K562 (cell line): Measurements from ENCODE around the gene ZNF165. TPM values are rescaled to one million over a fixed set of nuclear protein-coding genes. Genes with fewer than 3 reads are reported as not detected.

Source experiments
- ATF4 ChIP-seq: fragments of 450-650 bp; formaldehyde crosslinking; IDR thresholded peaks from 2 replicates; pipeline ENCODE4 v1.4.0; 2022; ENCODE audit warnings: mild to moderate bottlenecking, moderate library complexity
- BRF1 ChIP-seq: IDR thresholded peaks from 3 replicates; pipeline ENCODE4 v1.6.1; 2011; ENCODE audit warnings: borderline replicate concordance, mild to moderate bottlenecking; ENCODE audit not compliant: insufficient read length; ENCODE audit errors: extremely low read depth
- CBX2 ChIP-seq: fragments of 200-600 bp; sonication (generic); IDR thresholded peaks from one replicate; pipeline ENCODE4 v1.6.1; 2012; ENCODE audit warnings: mild to moderate bottlenecking, low read length, inconsistent platforms; ENCODE audit not compliant: insufficient read depth, poor library complexity, severe bottlenecking
- CUX1 ChIP-seq: fragments of 200-800 bp; sonication (Bioruptor generic); IDR thresholded peaks from 2 replicates; pipeline ENCODE4 v1.6.1; 2016; ENCODE audit warnings: missing genetic modification characterization, missing compliant biosample characterization
- EP400 ChIP-seq: fragments of 450-650 bp; IDR thresholded peaks from 2 replicates; pipeline ENCODE4 v1.6.1; 2017; ENCODE audit warnings: antibody characterized with exemption, mild to moderate bottlenecking, moderate library complexity
- HDAC8 ChIP-seq: fragments of 450-650 bp; IDR thresholded peaks from 2 replicates; pipeline ENCODE4 v1.6.1; 2016; ENCODE audit warnings: mild to moderate bottlenecking, missing genetic modification characterization, moderate library complexity, missing compliant biosample characterization
- KLF13 ChIP-seq: fragments of 450-650 bp; IDR thresholded peaks from 2 replicates; pipeline ENCODE4 v1.6.1; 2016; ENCODE audit warnings: missing genetic modification characterization, low read depth, mild to moderate bottlenecking, missing compliant biosample characterization, moderate library complexity, borderline replicate concordance
- LARP7 ChIP-seq: fragments of 450-650 bp; IDR thresholded peaks from 2 replicates; pipeline ENCODE4 v1.6.1; 2016
- RAD51 ChIP-seq: fragments of 450-650 bp; IDR thresholded peaks from 2 replicates; pipeline ENCODE4 v1.7.1; 2016; ENCODE audit warnings: low read depth, mild to moderate bottlenecking, borderline replicate concordance
- RREB1 ChIP-seq: fragments of 250-450 bp; sonication (Bioruptor Pico); IDR thresholded peaks from 2 replicates; pipeline ENCODE4 v1.4.0; 2020
- SETDB1 ChIP-seq: IDR thresholded peaks from one replicate; pipeline ENCODE4 v1.6.1; 2012; ENCODE audit warnings: low read length, control low read depth, inconsistent platforms
- ZNF282 ChIP-seq: sonication (generic); formaldehyde crosslinking; IDR thresholded peaks from 2 replicates; pipeline ENCODE4 v1.8.1; 2023; ENCODE audit warnings: missing genetic modification reagents
- ZNF311 ChIP-seq: fragments of 250-450 bp; sonication (Bioruptor Pico); IDR thresholded peaks from 2 replicates; pipeline ENCODE4 v1.4.0; 2020; ENCODE audit warnings: mild to moderate bottlenecking, moderate library complexity
- ZNF561 ChIP-seq: fragments of 450-650 bp; formaldehyde crosslinking; conservative IDR thresholded peaks from 2 replicates; pipeline ENCODE4 v1.4.0; 2020; ENCODE audit warnings: mild to moderate bottlenecking, moderate library complexity
- ZNF707 ChIP-seq: fragments of 250-450 bp; sonication (Bioruptor Pico); conservative IDR thresholded peaks from 2 replicates; pipeline ENCODE4 v1.8.0; 2022; ENCODE audit warnings: inconsistent platforms, mild to moderate bottlenecking, moderate library complexity
- polyA plus RNA-seq, 8 experiments: library from polyadenylated mRNA; depleted of rRNA in 4 of 8; stranded (reverse) in 5 of 8; unstranded in 3 of 8; fragments of >200 nt; fragmentation: Nextera tagmentation in 2 of 8; fragmentation: Illumina TruSeq in 1 of 8; extraction: Ambion mirVana in 2 of 8; extraction: Trizol in 1 of 8; gene quantifications; 2 replicates each; pipeline versions ENCODE4 v1.2.1 to v1.2.3, GENCODE V29; 2011 to 2014; ENCODE audit warnings: inconsistent platforms in 1 of 8, missing spikeins in 1 of 8
- total RNA-seq, 7 experiments: library from RNA; depleted of rRNA in 6 of 7; stranded (reverse); fragments of >200 nt in 6 of 7; fragmentation: Illumina TruSeq in 2 of 7; extraction: Trizol in 2 of 7; gene quantifications; 2 replicates each; pipeline versions ENCODE4 v1.2.1 to v1.2.3, GENCODE V29; 2011 to 2021; ENCODE audit warnings: low replicate concordance in 1 of 7

Gene ZNF165
- total and polyA plus RNA-seq, 9 of the 15 experiments (the other 6 are each of a cell fraction or from before 2014, with no cell fraction given) = 0.82 to 3.6 (median 1.2) TPM

- peak; percentile 76; the same call in 1 of the 2 replicates for TF ChIP-seq RREB1 (CRISPR knock-in tag)
- peak; percentile 21; the same call in 1 of the 2 replicates for TF ChIP-seq LARP7
- TF ChIP-seq ZNF561 (CRISPR knock-in tag) = no peak
- 0 out of 2 replicates have a peak, but pooled peaks have one; percentile 27 for TF ChIP-seq ATF4 (CRISPR knock-in tag)
- no peak; the same call in 1 of the 2 replicates for TF ChIP-seq HDAC8 (tag)
- TF ChIP-seq CUX1 (CRISPR knock-in tag) = no peak
- 0 out of 2 replicates have a peak, but pooled peaks have one; percentile 11 for TF ChIP-seq ZNF707 (CRISPR knock-in tag)
- TF ChIP-seq SETDB1 = no peak
- peak; percentile 35; the same call in 1 of the 2 replicates for TF ChIP-seq ZNF311 (CRISPR knock-in tag)
- peak; percentile 70 for TF ChIP-seq EP400
- TF ChIP-seq ZNF282 (CRISPR knock-in tag) = no peak
- no peak for TF ChIP-seq CBX2
- no peak for TF ChIP-seq BRF1
- TF ChIP-seq KLF13 = no peak
- no peak for TF ChIP-seq RAD51
Measured at GRCh38 chr6:28104392-28105244, 24.2 kb downstream of the ZNF165 start (continued).
